ENCODE measurements around the gene NLGN1. TPM values are rescaled to one million over a fixed set of nuclear protein-coding genes. Genes with fewer than 3 reads are reported as not detected.

Gene NLGN1
- total RNA-seq, 5 donors from 2014 or later (not counting 1 experiment from before 2014, with no cell fraction given), result 0.18 TPM; not detected in 4

GRCh38 chr3:173711619-173712018 is 314.1 kb downstream of the NLGN1 start:
- Histone ChIP-seq H3K9me3 (no peaks in the 10 kb centered on the region), H3K27me3 (replicated peaks in 1 of 2; ENCODE audit: control insufficient read depth in 2 of 2, extremely low read depth in 1 of 2, insufficient read depth in 2 of 2, low read length in 1 of 2) (no peaks in the 10 kb centered on the region), H3K27ac (ENCODE audit: low read length) (no peak overlapping the region), H3K36me3 (ENCODE audit: control insufficient read depth in 2 of 2, extremely low read depth in 1 of 2, insufficient read depth in 1 of 2, low read length in 1 of 2) (no peaks in the 10 kb centered on the region), H3K4me3 (ENCODE audit: control insufficient read depth in 1 of 2, extremely low read depth in 1 of 2, low read length in 1 of 2) (no peak overlapping the region), H3K4me1 (ENCODE audit: control insufficient read depth in 1 of 2, extremely low read depth in 1 of 2, insufficient read depth in 2 of 2, low read length in 2 of 2) (no peaks in the 10 kb centered on the region)
- ChIA-PET CTCF (interaction anchor here in 1 of 2 donors (0.6 kb wide), 1 partner anchor 1348 kb away, joined by 3 read pairs; no protein-coding TSS in a partner anchor), POLR2A (no interaction called here)
- H3K4me3 Mint-ChIP-seq, result no peak overlapping the region
- H3K36me3 Mint-ChIP-seq, result no peaks in the 10 kb centered on the region
- WGBS (ENCODE audit: insufficient coverage), result 60% methylated on average over 1 of the region's 5 CpGs
- H3K4me1 Mint-ChIP-seq, result no peaks in the 10 kb centered on the region
- H3K27ac Mint-ChIP-seq, result no peak overlapping the region
- DNase-seq, result no peak
- H3K9me3 Mint-ChIP-seq, result peaks cover 0 to 14% (median 2%) of the 10 kb centered on the region in 3 donors
- ATAC-seq (replicated peaks in 1 of 4), result no peak
- no peaks in the 10 kb centered on the region for H3K27me3 Mint-ChIP-seq

GRCh38 chr3:173719585-173719984 is 322.0 kb downstream of the NLGN1 start:
- Histone ChIP-seq H3K36me3 (ENCODE audit: control insufficient read depth in 2 of 2, extremely low read depth in 1 of 2, insufficient read depth in 1 of 2, low read length in 1 of 2) (no peaks in the 10 kb centered on the region), H3K4me1 (ENCODE audit: control insufficient read depth in 1 of 2, extremely low read depth in 1 of 2, insufficient read depth in 2 of 2, low read length in 2 of 2) (no peaks in the 10 kb centered on the region), H3K27me3 (replicated peaks in 1 of 2; ENCODE audit: control insufficient read depth in 2 of 2, extremely low read depth in 1 of 2, insufficient read depth in 2 of 2, low read length in 1 of 2) (no peaks in the 10 kb centered on the region), H3K4me3 (ENCODE audit: control insufficient read depth in 1 of 2, extremely low read depth in 1 of 2, low read length in 1 of 2) (no peak overlapping the region), H3K27ac (ENCODE audit: low read length) (no peak overlapping the region), H3K9me3 (no peaks in the 10 kb centered on the region)
- WGBS (ENCODE audit: insufficient coverage), result 57% methylated on average over 1 of the region's 3 CpGs
- no peak overlapping the region for H3K27ac Mint-ChIP-seq
- peaks cover 0 to 14% (median 6%) of the 10 kb centered on the region in 3 donors for H3K9me3 Mint-ChIP-seq
- no peaks in the 10 kb centered on the region for H3K27me3 Mint-ChIP-seq
- no peaks in the 10 kb centered on the region for H3K4me1 Mint-ChIP-seq
- no peaks in the 10 kb centered on the region for H3K36me3 Mint-ChIP-seq
- ChIA-PET CTCF (no interaction called here), POLR2A (no interaction called here)
- DNase-seq (no peak), ATAC-seq (replicated peaks in 1 of 4) (no peak)
- no peak overlapping the region for H3K4me3 Mint-ChIP-seq

- Histone ChIP-seq H3K36me3 (ENCODE audit: control insufficient read depth in 2 of 2, extremely low read depth in 1 of 2, insufficient read depth in 1 of 2, low read length in 1 of 2) (no peaks in the 10 kb centered on the region), H3K9me3 (no peaks in the 10 kb centered on the region), H3K27ac (ENCODE audit: low read length) (no peak overlapping the region), H3K4me1 (ENCODE audit: control insufficient read depth in 1 of 2, extremely low read depth in 1 of 2, insufficient read depth in 2 of 2, low read length in 2 of 2) (no peaks in the 10 kb centered on the region), H3K27me3 (replicated peaks in 1 of 2; ENCODE audit: control insufficient read depth in 2 of 2, extremely low read depth in 1 of 2, insufficient read depth in 2 of 2, low read length in 1 of 2) (no peaks in the 10 kb centered on the region), H3K4me3 (ENCODE audit: control insufficient read depth in 1 of 2, extremely low read depth in 1 of 2, low read length in 1 of 2) (no peak overlapping the region)
- no peaks in the 10 kb centered on the region for H3K36me3 Mint-ChIP-seq
- CTCF ChIA-PET, result no interaction called here
- no CpG with 5 or more reads among the region's 3 CpGs for WGBS (ENCODE audit: insufficient coverage)
- no peak overlapping the region for H3K4me3 Mint-ChIP-seq
- POLR2A ChIA-PET, result no interaction called here
- no peaks in the 10 kb centered on the region for H3K4me1 Mint-ChIP-seq
- no peak overlapping the region for H3K27ac Mint-ChIP-seq
- DNase-seq (no peak), ATAC-seq (replicated peaks in 1 of 4) (no peak)
- H3K27me3 Mint-ChIP-seq, result no peaks in the 10 kb centered on the region
- H3K9me3 Mint-ChIP-seq, result peaks cover 0 to 10% (median 0%) of the 10 kb centered on the region in 3 donors
Observed at GRCh38 chr3:173725507-173725906, 328.0 kb downstream of the NLGN1 start.

GRCh38 chr3:173730391-173730790 is 332.8 kb downstream of the NLGN1 start:
- CTCF ChIA-PET, result no interaction called here
- no peaks in the 10 kb centered on the region for H3K9me3 ChIP-seq
- Mint-ChIP-seq H3K27me3 (no peaks in the 10 kb centered on the region), H3K9me3 (no peaks in the 10 kb centered on the region), H3K4me3 (no peak overlapping the region), H3K27ac (no peak overlapping the region), H3K4me1 (no peaks in the 10 kb centered on the region), H3K36me3 (no peaks in the 10 kb centered on the region)
- POLR2A ChIA-PET, result no interaction called here
- WGBS (ENCODE audit: insufficient coverage), result no CpG with 5 or more reads among the region's 2 CpGs
- no peaks in the 10 kb centered on the region for H3K36me3 ChIP-seq (ENCODE audit: control insufficient read depth in 2 of 2, extremely low read depth in 1 of 2, insufficient read depth in 1 of 2, low read length in 1 of 2)
- H3K27ac ChIP-seq (ENCODE audit: low read length), result no peak overlapping the region
- no peaks in the 10 kb centered on the region for H3K27me3 ChIP-seq (replicated peaks in 1 of 2; ENCODE audit: control insufficient read depth in 2 of 2, extremely low read depth in 1 of 2, insufficient read depth in 2 of 2, low read length in 1 of 2)
- no peaks in the 10 kb centered on the region for H3K4me1 ChIP-seq (ENCODE audit: control insufficient read depth in 1 of 2, extremely low read depth in 1 of 2, insufficient read depth in 2 of 2, low read length in 2 of 2)
- no peak overlapping the region for H3K4me3 ChIP-seq (ENCODE audit: control insufficient read depth in 1 of 2, extremely low read depth in 1 of 2, low read length in 1 of 2)
- DNase-seq (no peak), ATAC-seq (replicated peaks in 1 of 4) (no peak)

GRCh38 chr3:173732237-173732636 is 334.7 kb downstream of the NLGN1 start:
- 81% methylated on average over 3 of the region's 4 CpGs for WGBS (ENCODE audit: insufficient coverage)
- ChIA-PET CTCF (no interaction called here), POLR2A (no interaction called here)
- no peak overlapping the region for H3K4me3 ChIP-seq (ENCODE audit: control insufficient read depth in 1 of 2, extremely low read depth in 1 of 2, low read length in 1 of 2)
- ATAC-seq (replicated peaks in 1 of 4) (no peak), DNase-seq (no peak)
- no peaks in the 10 kb centered on the region for H3K27me3 ChIP-seq (replicated peaks in 1 of 2; ENCODE audit: control insufficient read depth in 2 of 2, extremely low read depth in 1 of 2, insufficient read depth in 2 of 2, low read length in 1 of 2)
- no peaks in the 10 kb centered on the region for H3K36me3 ChIP-seq (ENCODE audit: control insufficient read depth in 2 of 2, extremely low read depth in 1 of 2, insufficient read depth in 1 of 2, low read length in 1 of 2)
- no peaks in the 10 kb centered on the region for H3K9me3 ChIP-seq
- no peaks in the 10 kb centered on the region for H3K27me3 Mint-ChIP-seq
- H3K4me3 Mint-ChIP-seq, result no peak overlapping the region
- no peaks in the 10 kb centered on the region for H3K36me3 Mint-ChIP-seq
- no peak overlapping the region for H3K27ac Mint-ChIP-seq
- peaks cover 0 to under 1% (median 0%) of the 10 kb centered on the region in 3 donors for H3K9me3 Mint-ChIP-seq
- no peaks in the 10 kb centered on the region for H3K4me1 ChIP-seq (ENCODE audit: control insufficient read depth in 1 of 2, extremely low read depth in 1 of 2, insufficient read depth in 2 of 2, low read length in 2 of 2)
- no peak overlapping the region for H3K27ac ChIP-seq (ENCODE audit: low read length)
- no peaks in the 10 kb centered on the region for H3K4me1 Mint-ChIP-seq

- Mint-ChIP-seq H3K9me3 (peaks cover 0 to 2% (median 0%) of the 10 kb centered on the region in 3 donors), H3K4me1 (no peaks in the 10 kb centered on the region), H3K36me3 (no peaks in the 10 kb centered on the region), H3K27ac (no peak overlapping the region), H3K27me3 (no peaks in the 10 kb centered on the region), H3K4me3 (no peak overlapping the region)
- ATAC-seq (replicated peaks in 1 of 4) (no peak), DNase-seq (no peak)
- WGBS (ENCODE audit: insufficient coverage), result no CpG with 5 or more reads among the region's 1 CpG
- Histone ChIP-seq H3K27me3 (replicated peaks in 1 of 2; ENCODE audit: control insufficient read depth in 2 of 2, extremely low read depth in 1 of 2, insufficient read depth in 2 of 2, low read length in 1 of 2) (no peaks in the 10 kb centered on the region), H3K9me3 (no peaks in the 10 kb centered on the region), H3K27ac (ENCODE audit: low read length) (no peak overlapping the region), H3K4me1 (ENCODE audit: control insufficient read depth in 1 of 2, extremely low read depth in 1 of 2, insufficient read depth in 2 of 2, low read length in 2 of 2) (no peaks in the 10 kb centered on the region), H3K4me3 (ENCODE audit: control insufficient read depth in 1 of 2, extremely low read depth in 1 of 2, low read length in 1 of 2) (no peak overlapping the region), H3K36me3 (ENCODE audit: control insufficient read depth in 2 of 2, extremely low read depth in 1 of 2, insufficient read depth in 1 of 2, low read length in 1 of 2) (no peaks in the 10 kb centered on the region)
- ChIA-PET CTCF (no interaction called here), POLR2A (no interaction called here)
Observed at GRCh38 chr3:173733029-173733652, 335.6 kb downstream of the NLGN1 start.

GRCh38 chr3:173734473-173734872 is 336.9 kb downstream of the NLGN1 start:
- Histone ChIP-seq H3K9me3 (no peaks in the 10 kb centered on the region), H3K27ac (ENCODE audit: low read length) (no peak overlapping the region), H3K4me3 (ENCODE audit: control insufficient read depth in 1 of 2, extremely low read depth in 1 of 2, low read length in 1 of 2) (no peak overlapping the region), H3K27me3 (replicated peaks in 1 of 2; ENCODE audit: control insufficient read depth in 2 of 2, extremely low read depth in 1 of 2, insufficient read depth in 2 of 2, low read length in 1 of 2) (no peaks in the 10 kb centered on the region), H3K36me3 (ENCODE audit: control insufficient read depth in 2 of 2, extremely low read depth in 1 of 2, insufficient read depth in 1 of 2, low read length in 1 of 2) (no peaks in the 10 kb centered on the region), H3K4me1 (ENCODE audit: control insufficient read depth in 1 of 2, extremely low read depth in 1 of 2, insufficient read depth in 2 of 2, low read length in 2 of 2) (no peaks in the 10 kb centered on the region)
- Mint-ChIP-seq H3K27ac (no peak overlapping the region), H3K4me1 (no peaks in the 10 kb centered on the region), H3K36me3 (no peaks in the 10 kb centered on the region), H3K4me3 (no peak overlapping the region), H3K9me3 (peaks cover 0 to 5% (median 2%) of the 10 kb centered on the region in 3 donors), H3K27me3 (no peaks in the 10 kb centered on the region)
- ATAC-seq (replicated peaks in 1 of 4), result no peak
- CTCF ChIA-PET, result no interaction called here
- POLR2A ChIA-PET, result no interaction called here
- WGBS (ENCODE audit: insufficient coverage), result no CpG with 5 or more reads among the region's 1 CpG
- DNase-seq, result no peak

Measured in T-cell (primary cell).